ENCODE measurements around the gene ITFG2. TPM values are rescaled to one million over a fixed set of nuclear protein-coding genes. Genes with fewer than 3 reads are reported as not detected.

Gene ITFG2
- total RNA-seq, 2 experiments from 2014 or later: 25.4 to 25.8 TPM

GRCh38 chr12:2820432-2820831 is 8.0 kb downstream of the ITFG2 start:
- Mint-ChIP-seq H3K4me1 (ENCODE audit: low read depth) (peaks cover 13% of the 10 kb centered on the region), H3K9me3 (peaks cover under 1% of the 10 kb centered on the region), H3K27me3 (no peaks in the 10 kb centered on the region), H3K27ac (no peak overlapping the region), H3K36me3 (ENCODE audit: low read depth) (peaks cover 52% of the 10 kb centered on the region), H3K4me3 (no peak overlapping the region)
- intact Hi-C loops (cut with micrococcal nuclease): no loop called here
- ChIA-PET POLR2A (no interaction called here), CTCF (no interaction called here)
- DNase-seq: no peak
- TF ChIP-seq CTCF (IDR thresholded peaks at IDR 0.05): no peak
- ATAC-seq: no peak

- POLR2A ChIA-PET: no interaction called here
- intact Hi-C loops (cut with micrococcal nuclease): no loop called here
- Mint-ChIP-seq H3K4me3 (no peak overlapping the region), H3K4me1 (ENCODE audit: low read depth) (peaks cover 4% of the 10 kb centered on the region), H3K27me3 (no peaks in the 10 kb centered on the region), H3K36me3 (ENCODE audit: low read depth) (peaks cover 37% of the 10 kb centered on the region), H3K27ac (no peak overlapping the region), H3K9me3 (no peaks in the 10 kb centered on the region)
- DNase-seq (no peak), ATAC-seq (no peak)
- CTCF ChIA-PET: interaction anchor here (0.5 to 1.0 kb wide), 2 partner anchors 9 to 30 kb away, joined by 3 read pairs; no protein-coding TSS in a partner anchor
- TF ChIP-seq CTCF (IDR thresholded peaks at IDR 0.05): no peak
Observed at GRCh38 chr12:2823483-2823882, 11.0 kb downstream of the ITFG2 start.

GRCh38 chr12:2824541-2824940 is 12.1 kb downstream of the ITFG2 start:
- Mint-ChIP-seq H3K27ac (no peak overlapping the region), H3K4me3 (no peak overlapping the region), H3K9me3 (no peaks in the 10 kb centered on the region), H3K36me3 (ENCODE audit: low read depth) (peaks cover 42% of the 10 kb centered on the region), H3K4me1 (ENCODE audit: low read depth) (peaks cover 4% of the 10 kb centered on the region), H3K27me3 (no peaks in the 10 kb centered on the region)
- ChIA-PET CTCF (no interaction called here), POLR2A (no interaction called here)
- DNase-seq (no peak), ATAC-seq (no peak)
- no peak for TF ChIP-seq CTCF (IDR thresholded peaks at IDR 0.05)
- intact Hi-C loops (cut with micrococcal nuclease): no loop called here

- no peak overlapping the region for H3K27ac Mint-ChIP-seq
- POLR2A ChIA-PET: interaction anchor here (1.0 kb wide), 1 partner anchor 20 kb away, joined by 3 read pairs; no protein-coding TSS in a partner anchor
Observed at GRCh38 chr12:2825132-2825531, 12.7 kb downstream of the ITFG2 start.

GRCh38 chr12:2826036-2826435 is 13.6 kb downstream of the ITFG2 start:
- no peak overlapping the region for H3K27ac Mint-ChIP-seq
- ChIA-PET CTCF (interaction anchor here (1.1 to 1.2 kb wide), 2 partner anchors 118 to 143 kb away, joined by 3 to 4 read pairs; no protein-coding TSS in a partner anchor), POLR2A (interaction anchor here (0.6 to 1.0 kb wide), 2 partner anchors 14 to 19 kb away, joined by 3 to 4 read pairs; no protein-coding TSS in a partner anchor)
- H3K9me3 Mint-ChIP-seq: no peaks in the 10 kb centered on the region
- no peak for DNase-seq
- H3K4me1 Mint-ChIP-seq (ENCODE audit: low read depth): peaks cover 4% of the 10 kb centered on the region
- intact Hi-C loops (cut with micrococcal nuclease): no loop called here
- H3K27me3 Mint-ChIP-seq: no peaks in the 10 kb centered on the region
- H3K4me3 Mint-ChIP-seq: no peak overlapping the region
- no peak for TF ChIP-seq CTCF (IDR thresholded peaks at IDR 0.05)
- ATAC-seq: no peak
- peaks cover 37% of the 10 kb centered on the region for H3K36me3 Mint-ChIP-seq (ENCODE audit: low read depth)

More at GRCh38 chr12:2825132-2825531, 12.7 kb downstream of the ITFG2 start:
- intact Hi-C loops (cut with micrococcal nuclease): no loop called here
- CTCF ChIA-PET: interaction anchor here (1.1 to 1.2 kb wide), 2 partner anchors 119 to 142 kb away, joined by 3 to 4 read pairs; no protein-coding TSS in a partner anchor
- peaks cover 4% of the 10 kb centered on the region for H3K4me1 Mint-ChIP-seq (ENCODE audit: low read depth)
- no peaks in the 10 kb centered on the region for H3K27me3 Mint-ChIP-seq
- ATAC-seq (no peak), DNase-seq (no peak)
- peaks cover 38% of the 10 kb centered on the region for H3K36me3 Mint-ChIP-seq (ENCODE audit: low read depth)
- no peaks in the 10 kb centered on the region for H3K9me3 Mint-ChIP-seq
- no peak for TF ChIP-seq CTCF (IDR thresholded peaks at IDR 0.05)
- no peak overlapping the region for H3K4me3 Mint-ChIP-seq
